MM.1S (cell line): ENCODE results near the gene ZNF805.

Source experiments
- CTCF ChIP-seq: fragments of 300-600 bp; sonication (generic); IDR thresholded peaks from 2 replicates; pipeline ENCODE4 v1.5.1; 2016; ENCODE audit warnings: antibody characterized with exemption, low read length, mixed read lengths
- EZH2 ChIP-seq: fragments of 300-600 bp; sonication (generic); optimal IDR thresholded peaks from 2 replicates; pipeline ENCODE3; 2017; ENCODE audit warnings: low read depth, mild to moderate bottlenecking, antibody characterized with exemption, low read length, mixed read lengths
- EZH2phosphoT487 ChIP-seq: fragments of 300-600 bp; sonication (generic); IDR thresholded peaks from 2 replicates; pipeline ENCODE4 v1.6.1; 2018; ENCODE audit warnings: antibody characterized with exemption, low read length

GRCh38 chr19:57191141-57192076, 49.0 kb upstream of the ZNF805 start, which contains the start of gene ZNF264:
- TF ChIP-seq CTCF, result no peak
- TF ChIP-seq EZH2, result no peak
- no peak for TF ChIP-seq EZH2phosphoT487
